ENCODE data around the gene SHC3.

SHC3 gene

DNA sequence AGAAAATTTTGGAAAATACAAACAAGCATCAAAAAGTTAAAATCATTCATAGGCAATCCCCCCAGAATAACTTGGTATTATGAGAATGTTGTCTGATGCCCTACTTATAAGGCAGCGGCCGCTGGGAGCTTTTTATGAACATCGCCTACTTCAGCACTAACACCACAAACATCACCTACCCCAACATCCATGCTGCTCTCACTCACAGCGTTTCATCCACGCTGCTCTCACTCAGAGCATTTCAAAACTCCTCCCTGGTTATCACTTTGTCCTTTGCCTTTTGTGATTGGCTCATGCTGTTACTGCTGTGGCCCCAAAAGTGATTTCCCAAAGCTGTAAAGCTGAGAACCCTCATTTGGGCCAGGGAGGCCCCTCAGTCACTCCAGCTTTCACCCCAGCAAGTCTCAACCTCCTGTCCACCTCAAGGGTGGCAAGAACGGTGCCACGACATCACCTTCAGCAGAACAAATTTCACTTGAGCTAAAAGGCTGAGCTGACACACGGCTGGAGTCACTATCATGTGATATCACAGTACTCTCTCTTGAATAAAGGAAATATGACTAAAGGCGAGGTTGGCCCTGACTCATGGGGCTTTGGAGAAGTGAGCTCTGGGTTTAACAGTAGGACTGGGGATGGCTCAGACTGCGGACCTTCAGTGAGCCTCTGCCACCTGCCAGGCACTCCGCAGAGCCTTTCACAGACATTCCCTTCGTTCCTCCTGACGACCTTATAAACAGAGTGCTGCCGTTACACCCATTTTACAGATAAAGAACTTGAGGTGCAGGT, 25.2 kb downstream of the SHC3 start:
- no peak for DNase-seq

DNA sequence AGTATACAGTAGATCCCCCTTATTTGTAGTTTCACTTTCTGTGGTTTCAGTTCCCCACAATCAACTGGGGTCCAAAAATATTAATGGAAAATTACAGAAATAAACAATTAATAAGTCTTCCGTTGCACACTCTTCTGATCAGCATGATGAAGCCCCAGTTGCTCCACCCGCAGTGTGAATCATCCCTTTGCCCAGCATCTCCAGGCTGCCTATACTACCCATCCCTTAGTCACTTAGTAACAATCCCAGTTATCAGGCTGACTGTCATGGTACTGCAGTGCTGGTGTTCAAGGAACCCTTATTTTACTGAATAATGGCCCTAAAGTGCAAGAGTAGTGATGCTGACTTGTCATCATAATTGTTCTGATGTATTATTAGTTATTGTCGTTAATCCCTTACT, 28.9 kb downstream of the SHC3 start:
- DNase-seq: no peak

DNA sequence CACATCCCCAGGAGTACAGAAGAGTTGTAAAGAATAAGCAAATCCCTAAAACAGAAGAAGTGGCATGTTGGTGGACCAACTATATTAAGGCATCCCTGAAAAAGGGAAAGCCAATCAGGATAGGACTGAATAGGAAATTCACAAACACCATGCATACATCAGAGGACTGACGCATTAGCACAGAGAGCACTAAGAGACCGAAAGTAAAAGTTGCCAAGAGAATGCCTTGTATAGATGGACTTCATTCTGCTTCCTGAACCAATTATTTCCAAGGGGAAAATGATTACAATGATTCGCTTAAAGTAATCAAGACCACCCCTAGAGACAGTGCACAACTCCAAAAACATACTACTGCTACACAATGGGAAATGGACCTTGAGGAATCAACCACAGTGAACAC, 33.5 kb downstream of the SHC3 start:
- no peak for DNase-seq

DNA sequence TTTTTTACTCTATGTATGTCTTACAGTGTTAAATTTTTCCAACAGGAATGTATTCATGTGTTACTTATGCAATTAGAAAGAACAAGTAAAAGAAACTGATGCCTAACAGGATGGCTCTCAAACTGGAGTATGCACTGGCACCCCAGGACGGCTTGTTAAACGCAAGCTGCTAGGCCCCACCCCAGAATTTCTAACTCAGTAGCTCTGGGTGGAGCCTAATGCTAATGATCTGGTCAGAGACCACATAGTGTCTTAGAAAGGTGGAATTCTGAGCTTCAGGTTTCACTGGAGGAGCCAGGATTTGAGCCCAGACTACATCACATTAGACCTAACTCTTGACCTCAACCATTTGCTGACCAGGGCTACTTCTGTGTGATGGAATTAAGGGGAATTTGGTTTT, 34.4 kb downstream of the SHC3 start:
- DNase-seq: no peak

DNA sequence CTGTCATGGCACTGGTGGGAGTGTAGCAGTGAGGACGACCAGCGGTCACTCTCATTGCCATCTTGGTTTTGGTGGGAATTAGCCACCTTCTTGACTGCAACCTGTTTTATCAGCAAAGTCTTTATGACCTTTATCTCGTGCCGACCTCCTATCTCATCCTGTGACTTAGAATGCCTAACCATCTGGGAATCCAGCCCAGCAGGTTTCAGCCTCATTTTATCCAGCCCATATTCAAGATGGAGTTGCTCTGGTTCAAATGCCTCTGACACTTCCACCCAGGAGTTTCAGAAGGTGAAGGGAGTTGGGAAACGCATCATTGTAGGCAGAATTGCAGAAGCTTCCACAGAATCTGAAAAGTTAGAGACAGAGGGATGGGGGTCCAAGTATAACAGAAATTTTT, 35.4 kb downstream of the SHC3 start:
- DNase-seq: no peak

DNA sequence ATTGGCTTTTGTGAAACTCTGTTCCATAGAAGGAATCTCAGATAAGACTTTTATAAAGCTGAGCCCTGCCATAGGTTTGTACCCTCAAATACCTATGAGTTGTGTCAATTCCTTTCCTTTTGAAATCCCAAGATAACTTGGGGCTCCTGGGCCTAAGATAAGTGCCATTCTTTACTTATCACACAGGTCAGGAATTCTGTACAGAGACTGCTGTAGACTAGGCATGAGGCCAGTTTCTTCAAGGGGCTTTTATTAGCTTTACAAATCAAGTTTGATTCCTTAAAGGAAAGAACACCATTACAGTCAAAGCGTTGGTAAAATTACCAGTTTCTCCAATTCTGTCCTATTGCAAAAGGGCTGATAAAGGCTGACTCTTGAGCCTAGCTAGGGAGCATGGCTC, 39.2 kb downstream of the SHC3 start:
- no peak for DNase-seq

DNA sequence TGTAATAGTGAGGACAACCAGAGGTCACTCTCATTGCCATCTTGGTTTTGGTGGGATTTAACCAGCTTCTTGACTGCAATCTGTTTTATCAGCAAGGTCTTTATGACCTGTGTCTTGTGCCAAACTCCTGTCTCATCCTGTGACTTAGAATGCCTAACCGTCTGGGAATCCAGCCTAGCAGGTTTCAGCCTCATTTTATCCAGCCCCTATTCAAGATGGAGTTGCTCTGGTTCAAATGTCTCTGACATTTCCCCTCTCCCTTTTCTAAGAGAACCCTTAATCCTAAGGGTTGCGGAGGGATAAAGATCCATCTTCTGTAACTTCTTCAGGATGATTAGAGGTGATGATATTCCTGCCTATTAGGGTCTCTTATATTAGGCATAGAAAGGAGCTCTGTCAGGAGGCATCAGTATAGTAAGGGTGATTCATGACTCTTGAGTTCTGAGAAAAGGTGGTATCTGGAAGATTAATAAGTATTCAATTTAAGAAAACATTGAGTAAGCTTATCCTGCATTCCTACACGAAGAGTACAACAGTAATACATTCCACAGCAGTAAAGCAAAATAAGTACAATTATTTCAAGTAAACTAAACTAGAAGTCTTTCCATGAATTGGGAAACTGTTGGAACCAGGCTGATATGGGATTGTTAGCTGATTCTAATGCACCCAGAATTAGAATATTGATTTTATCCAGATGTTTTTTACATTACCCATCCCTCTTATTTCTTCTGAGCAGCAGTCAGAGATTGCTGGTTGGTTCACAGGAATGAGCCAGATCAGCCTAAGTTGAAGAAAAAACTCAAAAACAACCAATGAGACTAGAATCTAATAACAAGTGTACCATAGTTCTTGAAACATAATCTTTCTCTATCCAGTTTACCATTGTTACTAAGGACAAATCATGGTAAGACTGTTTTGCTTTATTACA, 39.9 kb downstream of the SHC3 start:
- no peak for DNase-seq

DNA sequence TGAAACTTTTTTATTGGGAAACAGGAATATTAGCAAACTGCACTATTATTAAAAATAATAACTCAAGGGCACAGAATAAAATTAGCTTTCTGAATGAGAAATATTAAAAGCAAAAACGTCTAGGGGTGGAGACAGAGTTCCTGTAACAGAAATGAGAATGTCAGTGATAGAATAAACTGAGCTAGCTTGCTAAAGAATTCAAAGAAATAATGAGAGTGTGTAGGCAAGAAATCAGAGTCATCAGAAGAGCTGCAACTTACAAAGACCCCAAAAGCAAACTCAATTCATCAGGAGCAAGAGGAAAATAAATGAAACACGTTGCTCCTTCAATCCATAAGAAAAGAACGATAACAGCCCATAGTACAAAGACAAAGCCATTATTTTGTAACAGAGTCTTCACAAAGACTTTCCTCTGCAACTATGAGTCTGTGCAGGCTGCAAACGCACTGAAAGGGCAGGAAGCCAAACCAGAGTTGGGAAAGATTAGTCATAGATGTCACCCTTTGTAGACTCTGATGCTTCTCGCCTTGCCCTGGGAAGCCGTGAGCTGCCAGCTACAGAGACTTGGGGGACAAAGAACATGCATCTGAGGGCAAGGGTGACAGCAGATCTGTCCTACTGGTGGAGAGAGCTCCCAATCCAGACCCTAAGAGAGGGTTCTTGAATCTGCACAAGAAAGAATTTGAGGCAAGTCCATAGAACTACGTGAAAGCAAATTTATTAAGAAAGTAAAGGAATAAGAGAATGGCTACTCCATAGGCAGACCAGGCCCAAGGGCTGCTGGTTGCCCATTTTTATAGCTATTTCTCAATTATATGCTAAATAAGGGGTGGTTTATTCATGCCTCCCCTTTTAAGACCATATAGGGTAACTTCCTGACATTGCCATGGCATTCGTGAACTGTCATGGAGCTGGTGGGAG, 40.8 kb downstream of the SHC3 start:
- no peak for DNase-seq

DNA sequence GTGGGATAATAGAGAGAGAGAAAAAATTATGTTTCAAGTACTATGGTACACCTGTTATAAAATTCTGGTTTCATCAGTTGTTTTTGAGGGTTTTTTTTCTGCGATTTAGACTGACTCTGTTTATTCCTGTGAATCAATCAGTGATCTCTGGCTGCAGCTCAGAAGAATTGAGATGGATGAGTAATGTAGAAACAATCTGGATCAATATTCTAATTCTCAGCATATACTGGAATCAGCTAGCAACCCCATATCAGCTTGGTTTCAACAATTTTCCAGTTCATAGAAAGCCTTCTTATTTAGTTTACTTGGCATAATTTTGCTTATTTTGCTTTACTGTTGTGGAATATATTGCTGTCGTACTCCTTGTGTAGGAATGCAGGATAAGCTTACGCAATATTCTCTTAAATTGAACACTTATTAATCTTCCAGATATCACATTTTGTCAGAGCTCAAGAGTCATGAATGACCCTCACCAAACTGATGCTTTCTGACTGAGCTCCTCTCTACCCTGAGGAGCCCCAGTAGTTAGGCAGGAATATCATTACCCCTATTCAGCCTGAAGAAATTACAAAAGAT, 42.9 kb downstream of the SHC3 start:
- no peak for DNase-seq

DNA sequence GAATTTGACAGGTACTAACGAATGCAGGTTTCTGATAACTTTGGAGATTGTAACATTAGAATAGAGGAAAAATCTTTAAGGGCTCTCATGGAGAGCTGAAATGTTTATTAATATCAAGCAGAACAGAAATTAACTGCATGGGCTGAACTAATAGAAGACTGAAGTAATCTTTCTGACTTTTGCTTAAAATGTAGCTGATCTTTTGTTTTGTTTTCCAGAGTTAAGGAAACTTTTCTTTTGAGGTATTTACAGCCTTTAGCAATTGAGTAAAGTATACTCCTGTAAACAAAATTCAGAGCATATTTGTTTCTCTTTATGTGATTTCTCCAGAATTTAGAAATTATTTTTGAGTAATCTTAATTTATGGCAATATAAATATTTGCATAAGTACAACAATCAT, 43.9 kb downstream of the SHC3 start:
- no peak for DNase-seq

DNA sequence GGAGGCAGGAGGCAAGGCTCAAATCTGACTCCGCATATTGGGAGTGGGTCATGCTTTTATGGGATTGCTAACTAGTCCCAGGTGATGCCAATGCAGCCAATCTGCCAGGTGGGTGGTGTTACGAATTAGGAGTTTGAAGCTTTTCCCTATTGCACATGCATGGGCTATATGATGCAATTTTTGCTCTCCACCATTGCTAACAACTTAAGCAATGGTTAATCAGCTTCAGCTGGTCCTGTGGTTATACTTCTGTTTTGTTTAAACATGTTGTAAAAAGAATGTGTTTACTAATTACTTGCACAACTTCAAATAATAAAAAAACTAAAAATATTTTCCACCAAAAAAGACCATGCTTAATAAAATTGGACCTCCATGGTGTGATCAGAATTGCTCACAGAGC, 55.7 kb downstream of the SHC3 start:
- no peak for DNase-seq

DNA sequence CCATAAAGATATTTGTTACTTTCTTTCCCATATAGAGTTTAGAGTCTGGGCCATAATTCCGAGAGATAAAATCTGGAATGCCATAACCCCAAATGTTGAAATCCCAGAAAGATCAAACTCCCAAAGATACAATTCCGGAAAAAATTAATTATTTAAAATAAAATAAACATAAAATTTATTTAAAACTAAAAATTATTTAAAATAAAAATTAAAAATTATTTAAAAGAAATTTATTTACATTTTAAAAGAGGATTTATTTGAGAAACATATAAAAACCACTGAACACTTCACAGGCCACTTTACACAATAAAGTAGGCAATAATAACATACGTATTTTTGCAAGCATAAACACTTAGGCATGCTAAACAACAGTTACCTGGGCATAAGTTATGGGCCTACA, 57.9 kb downstream of the SHC3 start:
- no peak for DNase-seq

DNA sequence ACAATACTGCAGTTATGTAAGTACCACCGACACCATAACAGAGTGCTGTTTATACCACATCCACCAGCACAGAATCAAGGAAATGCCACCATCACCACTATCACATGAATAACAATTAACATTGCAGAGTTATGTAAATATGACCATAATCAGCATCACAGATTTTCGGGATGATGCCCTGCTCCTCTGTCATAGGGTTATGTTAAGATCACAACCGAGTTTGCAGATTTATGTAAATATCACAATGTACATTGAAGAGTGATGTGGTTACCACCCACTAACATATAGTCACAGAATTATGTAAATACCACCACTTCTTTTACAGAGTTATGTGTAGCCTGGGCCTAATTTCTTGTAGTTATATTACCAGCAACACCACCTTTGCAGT, 61.8 kb downstream of the SHC3 start:
- no peak for DNase-seq

DNA sequence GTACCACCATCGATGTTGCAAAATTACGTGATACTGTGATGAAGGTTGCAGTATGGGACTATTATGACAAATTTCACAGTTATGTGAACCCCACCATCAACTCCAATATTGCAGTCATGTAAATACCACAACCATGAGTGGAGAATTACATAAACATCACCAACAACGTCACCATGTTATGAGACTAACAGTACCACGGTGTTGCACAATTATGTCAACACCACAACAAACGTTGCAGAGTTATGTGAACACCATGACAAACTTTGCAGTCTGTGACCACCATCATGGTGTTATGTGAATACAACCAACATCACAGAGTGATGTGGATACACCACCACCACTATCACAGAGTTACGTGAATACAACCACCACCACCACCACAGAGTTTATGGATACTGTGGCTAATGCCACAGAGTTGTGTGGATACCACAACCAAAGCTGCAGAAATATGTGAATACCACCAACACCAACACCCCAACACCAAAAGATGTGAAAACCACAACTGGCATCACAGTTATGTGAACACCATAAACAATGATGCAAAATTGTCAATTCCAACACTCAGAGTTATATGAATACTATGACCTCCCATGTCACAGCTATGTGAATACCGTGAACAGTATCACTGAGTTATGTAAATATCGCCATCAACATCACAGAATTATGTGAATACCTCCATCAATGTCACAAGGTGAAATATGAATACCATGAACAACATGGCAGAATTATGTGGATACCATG, 62.4 kb downstream of the SHC3 start:
- no peak for DNase-seq

DNA sequence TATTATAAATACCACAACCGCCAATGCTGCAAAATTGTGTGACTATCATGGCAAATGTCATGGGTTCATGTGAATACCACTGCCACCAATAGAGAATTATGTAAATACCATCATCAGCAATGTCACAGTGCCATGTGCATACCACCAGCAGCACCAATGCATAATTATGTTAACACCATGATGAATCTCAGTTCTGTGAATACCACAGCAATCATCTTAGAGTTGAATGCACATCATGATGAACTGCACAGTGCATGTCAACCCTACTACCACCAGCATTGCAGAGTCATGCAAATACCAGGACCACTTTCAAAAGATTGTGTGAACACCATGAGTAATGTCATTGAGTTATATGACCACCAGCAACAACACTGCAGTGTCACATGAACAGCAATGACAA, 63.2 kb downstream of the SHC3 start:
- DNase-seq: no peak

DNA sequence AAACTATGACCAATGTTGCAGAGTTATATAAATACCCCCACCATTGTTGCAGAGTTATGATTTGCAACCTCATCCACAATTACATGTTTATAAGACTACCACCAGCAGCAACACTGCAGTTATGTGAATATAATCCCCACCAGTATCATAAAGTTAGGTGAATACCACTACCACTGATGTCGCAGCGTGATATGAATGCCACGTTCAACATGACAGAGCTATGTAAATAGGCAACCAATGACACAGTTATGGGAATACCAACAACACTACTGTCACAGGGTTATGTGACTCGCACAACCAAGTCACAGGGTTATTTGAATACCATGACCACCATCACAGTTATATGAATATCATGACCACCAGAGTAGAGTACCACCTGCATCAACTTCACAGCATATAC, 63.9 kb downstream of the SHC3 start:
- DNase-seq: no peak

DNA sequence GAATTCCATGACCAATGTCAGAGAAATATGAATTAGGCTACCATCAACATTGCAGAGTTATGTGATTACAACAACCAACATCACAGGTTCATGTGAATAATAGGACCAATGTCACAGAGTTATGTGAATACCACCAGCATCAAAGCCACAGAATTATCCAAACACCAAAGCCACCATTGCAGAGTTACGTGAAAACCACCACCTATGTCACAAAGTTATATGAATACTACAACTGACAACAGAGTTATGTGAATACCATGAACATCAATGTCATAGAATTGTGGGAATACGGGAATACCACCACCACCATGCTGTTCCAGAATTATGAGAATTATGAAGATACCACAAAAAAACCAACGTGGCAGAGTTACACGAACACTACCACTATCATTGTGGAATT, 64.8 kb downstream of the SHC3 start:
- no peak for DNase-seq

DNA sequence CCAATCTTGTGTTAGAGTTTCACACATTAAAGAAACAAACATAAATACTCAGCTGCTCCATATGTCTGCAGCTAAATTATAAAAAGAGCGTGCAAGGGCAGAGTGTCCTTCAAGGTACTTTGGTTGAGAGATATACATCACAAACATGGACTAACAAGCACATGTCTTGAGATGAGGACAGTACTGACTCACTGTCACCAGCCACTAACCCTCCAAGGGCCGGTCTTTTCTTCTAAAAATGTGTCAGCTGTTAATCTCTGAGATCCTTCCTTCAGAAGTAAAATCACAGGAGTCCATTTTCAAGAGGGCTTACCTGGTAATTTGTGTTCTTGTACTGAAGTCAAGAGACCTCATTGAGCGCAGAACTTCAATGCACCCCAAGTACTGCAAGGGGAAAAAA, 66.4 kb downstream of the SHC3 start:
- DNase-seq: no peak

DNA sequence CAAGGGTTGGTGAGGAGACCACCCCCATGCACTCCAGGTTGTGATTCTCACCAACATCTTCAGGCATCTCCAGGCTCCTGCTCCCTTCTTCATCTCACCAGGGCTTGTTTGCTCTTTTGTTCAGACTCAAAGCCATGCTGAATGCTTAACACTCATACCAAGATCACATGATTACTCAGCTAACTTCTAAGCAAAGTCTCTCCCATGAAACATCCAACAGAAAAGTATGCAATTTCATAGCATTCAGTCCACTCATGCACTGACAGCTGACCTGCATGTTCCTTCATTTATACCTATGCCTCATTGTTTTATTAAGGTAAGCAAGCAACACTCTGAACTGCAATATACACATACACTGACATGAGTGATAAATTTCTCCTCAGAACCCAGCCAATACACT, 69.0 kb downstream of the SHC3 start:
- no peak for DNase-seq

DNA sequence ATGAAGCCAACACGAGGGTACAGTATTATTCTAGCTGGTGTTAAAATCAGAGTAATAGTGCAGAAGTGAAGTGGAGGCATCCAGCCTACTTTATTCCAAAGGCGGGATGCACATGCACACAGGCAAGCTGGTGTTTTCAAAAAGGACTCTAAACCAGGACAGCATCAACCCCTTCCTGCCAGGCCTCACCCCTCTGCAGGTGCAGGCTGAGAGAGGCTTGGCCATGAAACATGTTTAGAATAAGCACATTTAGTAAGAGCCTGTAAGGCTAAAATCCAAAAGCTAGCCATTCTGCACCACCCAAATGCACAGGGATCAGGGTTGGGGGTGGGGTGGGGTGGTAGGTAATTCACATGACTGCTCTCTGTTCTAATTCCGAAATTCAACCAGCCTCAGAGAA, 71.2 kb downstream of the SHC3 start:
- no peak for DNase-seq

DNA sequence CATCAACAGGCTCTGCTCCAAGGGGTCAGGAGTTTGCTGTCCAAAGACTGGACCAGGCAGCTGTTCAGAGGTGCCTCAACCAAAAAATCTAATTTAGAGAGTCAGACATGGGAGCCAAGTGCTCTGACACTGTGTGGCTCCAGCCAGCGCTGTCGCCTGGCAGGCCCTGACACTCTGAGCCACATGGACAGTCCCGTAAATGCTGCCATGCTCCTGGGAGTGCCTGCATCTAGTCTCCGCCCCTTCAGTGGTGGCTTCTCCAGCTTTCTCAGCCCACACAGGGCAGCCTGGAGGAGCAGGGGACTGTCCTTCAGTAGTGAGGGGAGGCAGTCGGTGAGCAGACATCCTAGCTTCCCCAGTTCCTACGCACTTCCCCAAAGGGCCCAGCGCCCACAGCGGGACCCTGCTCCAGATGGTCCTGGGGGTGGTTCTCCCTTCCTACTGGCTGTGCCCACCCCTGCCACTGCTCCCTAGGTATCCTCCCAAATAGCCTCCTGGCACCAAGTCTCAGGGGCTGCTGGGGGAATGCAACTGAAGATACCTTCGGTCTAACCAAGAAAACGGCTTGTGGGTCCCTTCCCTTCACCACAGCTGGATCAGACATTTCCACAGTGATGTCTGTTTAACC, 72.3 kb downstream of the SHC3 start:
- DNase-seq: no peak

DNA sequence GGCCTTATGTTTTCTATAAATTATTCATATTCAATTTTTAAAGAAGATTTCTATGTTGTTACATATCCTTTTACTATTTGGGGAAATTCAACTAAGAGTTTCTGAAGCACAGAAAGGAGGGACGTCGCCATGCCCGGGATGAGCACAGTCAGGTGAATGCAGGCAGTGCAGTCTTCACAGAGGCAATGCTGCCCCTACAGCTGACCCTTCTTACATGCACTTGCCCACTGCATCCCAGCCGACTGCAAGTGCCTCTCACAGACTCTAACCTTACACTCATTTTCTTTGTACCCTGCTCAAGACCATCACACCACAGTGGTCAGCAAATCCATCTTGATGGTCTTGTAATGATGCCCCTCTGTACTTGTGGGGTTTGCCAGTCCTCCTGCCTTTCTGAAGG, 73.8 kb downstream of the SHC3 start:
- DNase-seq: no peak

Measured in hippocampal formation (tissue), 2 donors.